Measurements from ENCODE around the gene HFE.

DNA sequence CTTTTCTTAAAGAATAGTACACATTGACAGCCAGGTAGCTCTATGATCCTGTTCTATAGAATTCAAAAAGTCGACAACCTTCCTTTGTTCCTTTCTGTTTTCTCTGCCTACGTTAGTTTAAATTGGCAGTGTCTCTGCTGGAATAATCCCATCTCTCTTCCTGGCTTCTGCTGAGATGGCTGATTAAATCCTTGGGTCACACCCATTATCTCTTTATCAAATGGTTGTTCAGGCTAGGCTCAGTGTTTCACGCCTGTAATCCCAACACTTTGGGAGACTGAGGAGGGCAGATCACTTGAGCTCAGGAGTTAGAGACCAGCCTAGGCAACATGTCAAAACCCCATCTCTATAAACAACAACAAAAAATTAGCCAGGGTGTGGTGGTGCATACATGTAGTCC, 44.4 kb downstream of the HFE start:
- TF ChIP-seq, protein P1, sequence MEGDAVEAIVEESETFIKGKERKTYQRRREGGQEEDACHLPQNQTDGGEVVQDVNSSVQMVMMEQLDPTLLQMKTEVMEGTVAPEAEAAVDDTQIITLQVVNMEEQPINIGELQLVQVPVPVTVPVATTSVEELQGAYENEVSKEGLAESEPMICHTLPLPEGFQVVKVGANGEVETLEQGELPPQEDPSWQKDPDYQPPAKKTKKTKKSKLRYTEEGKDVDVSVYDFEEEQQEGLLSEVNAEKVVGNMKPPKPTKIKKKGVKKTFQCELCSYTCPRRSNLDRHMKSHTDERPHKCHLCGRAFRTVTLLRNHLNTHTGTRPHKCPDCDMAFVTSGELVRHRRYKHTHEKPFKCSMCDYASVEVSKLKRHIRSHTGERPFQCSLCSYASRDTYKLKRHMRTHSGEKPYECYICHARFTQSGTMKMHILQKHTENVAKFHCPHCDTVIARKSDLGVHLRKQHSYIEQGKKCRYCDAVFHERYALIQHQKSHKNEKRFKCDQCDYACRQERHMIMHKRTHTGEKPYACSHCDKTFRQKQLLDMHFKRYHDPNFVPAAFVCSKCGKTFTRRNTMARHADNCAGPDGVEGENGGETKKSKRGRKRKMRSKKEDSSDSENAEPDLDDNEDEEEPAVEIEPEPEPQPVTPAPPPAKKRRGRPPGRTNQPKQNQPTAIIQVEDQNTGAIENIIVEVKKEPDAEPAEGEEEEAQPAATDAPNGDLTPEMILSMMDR (IDR thresholded peaks at IDR 0.05) = no peak
- TF ChIP-seq POLR2A (IDR thresholded peaks at IDR 0.05) = no peak
